CD4-positive, alpha-beta memory T cell (primary cell): ENCODE results near the gene BPIFB1. TPM values are rescaled to one million over a fixed set of nuclear protein-coding genes. Genes with fewer than 3 reads are reported as not detected.

Source experiments
- CTCF ChIA-PET: fragments of 350-600 bp; sonication (Branson Sonifier 250); formaldehyde crosslinking; loops from one replicate; lab custom pipeline; 2021; ENCODE audit warnings: inconsistent platforms; ENCODE audit not compliant: partially characterized antibody; lab: Charles Lee
- POLR2A ChIA-PET: fragments of 350-600 bp; sonication (Branson Sonifier 250); formaldehyde crosslinking; loops from one replicate; lab custom pipeline; 2021; ENCODE audit not compliant: partially characterized antibody; lab: Charles Lee
- DNase-seq, 5 donors: peaks; one replicate each; pipeline versions ENCODE4 v3.0.0 to v3.0.0-alpha.2; 2020 to 2022; ENCODE audit warnings: mixed read lengths in 1 of 5
- H3K27ac ChIP-seq: one replicate; pipeline ENCODE4 v1.7.0; 2013; ENCODE audit warnings: low read depth, low read length
- H3K27me3 ChIP-seq: 2 replicates; pipeline ENCODE4 v1.7.0; 2013; ENCODE audit warnings: mild to moderate bottlenecking, low read length, moderate library complexity; ENCODE audit not compliant: insufficient read depth
- H3K36me3 ChIP-seq: 2 replicates; pipeline ENCODE4 v1.7.0; 2013; ENCODE audit warnings: mild to moderate bottlenecking, low read length, moderate library complexity; ENCODE audit not compliant: insufficient read depth
- H3K4me1 ChIP-seq: 2 replicates; pipeline ENCODE4 v1.7.0; 2013; ENCODE audit warnings: mild to moderate bottlenecking, low read length, moderate library complexity; ENCODE audit not compliant: insufficient read depth
- H3K4me3 ChIP-seq, 2 donors: one replicate each; pipeline ENCODE4 v1.7.0; 2013; ENCODE audit warnings: low read length in 2 of 2, mild to moderate bottlenecking in 1 of 2
- H3K9me3 ChIP-seq, 2 donors: one replicate each; pipeline ENCODE4 v1.7.0; 2013; ENCODE audit warnings: low read length in 2 of 2, control low read depth in 1 of 2; ENCODE audit not compliant: control insufficient read depth in 1 of 2
- H3K27ac Mint-ChIP-seq, 7 donors: one replicate each; pipeline ENCODE4 v1.8.0; 2020 to 2021; ENCODE audit warnings: mixed read lengths in 7 of 7, mild to moderate bottlenecking in 6 of 7, inconsistent platforms in 3 of 7, moderate library complexity in 3 of 7
- H3K27me3 Mint-ChIP-seq, 2 donors: one replicate each; pipeline ENCODE4 v1.8.0; 2020 to 2021; ENCODE audit warnings: mixed read lengths in 2 of 2
- H3K36me3 Mint-ChIP-seq, 2 donors: one replicate each; pipeline ENCODE4 v1.8.0; 2020 to 2021; ENCODE audit warnings: mixed read lengths in 2 of 2, inconsistent platforms in 1 of 2, mild to moderate bottlenecking in 1 of 2
- H3K4me1 Mint-ChIP-seq, 4 donors: one replicate each; pipeline ENCODE4 v1.8.0; 2020 to 2021; ENCODE audit warnings: mixed read lengths in 4 of 4, mild to moderate bottlenecking in 1 of 4
- H3K4me3 Mint-ChIP-seq, 8 donors: one replicate each; pipeline ENCODE4 v1.8.0; 2020 to 2021; ENCODE audit warnings: mixed read lengths in 8 of 8, mild to moderate bottlenecking in 7 of 8, moderate library complexity in 6 of 8, inconsistent platforms in 3 of 8
- H3K9me3 Mint-ChIP-seq, 8 donors: one replicate each; pipeline ENCODE4 v1.8.0; 2020 to 2021; ENCODE audit warnings: mixed read lengths in 8 of 8, mild to moderate bottlenecking in 5 of 8, inconsistent platforms in 3 of 8, moderate library complexity in 1 of 8
- intact Hi-C: fragments of 100-400 bp; cut with micrococcal nuclease; formaldehyde crosslinking; loops from one replicate; pipeline ENCODE4 v1.15.1; 2023
- polyA plus RNA-seq, 2 donors: library from polyadenylated mRNA; unstranded; fragments of 300-500 nt; fragmentation: Illumina TruSeq; gene quantifications; one replicate each; pipeline ENCODE4 v1.2.3, GENCODE V29; 2021
- total RNA-seq, 2 experiments: library from RNA; stranded (reverse); gene quantifications; one replicate each; pipeline ENCODE4 v1.2.3, GENCODE V29; 2021

Gene BPIFB1
- total and polyA plus RNA-seq, 4 experiments from 2014 or later: not detected

DNA sequence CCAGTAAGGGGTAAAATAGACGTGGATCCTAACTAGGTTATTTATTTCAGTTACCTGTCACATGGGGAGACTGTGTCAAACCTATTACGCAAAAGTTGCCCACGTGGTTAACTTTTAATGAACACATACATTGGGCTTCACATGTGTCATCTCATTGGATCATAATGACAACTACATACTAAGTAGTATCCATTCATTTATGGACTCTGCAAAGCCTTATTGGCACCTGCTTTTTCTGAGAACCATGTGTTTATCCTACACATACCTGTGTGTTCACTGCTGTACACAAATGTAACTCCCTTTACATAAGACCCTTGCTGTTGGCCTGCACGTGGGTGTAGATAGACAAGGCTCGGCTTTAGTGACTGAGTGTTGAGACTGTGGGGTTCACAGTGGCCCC is 42.1 kb upstream of the BPIFB1 start:
- no peak overlapping the region for H3K4me3 Mint-ChIP-seq
- no peaks in the 10 kb centered on the region for H3K4me1 ChIP-seq
- intact Hi-C loops: no loop called here
- H3K9me3 ChIP-seq: no peaks in the 10 kb centered on the region
- POLR2A ChIA-PET: no interaction called here
- no peak overlapping the region for H3K4me3 ChIP-seq
- no peak for DNase-seq
- H3K27ac Mint-ChIP-seq: no peak overlapping the region
- peaks cover 0 to 3% (median 0%) of the 10 kb centered on the region in 8 donors for H3K9me3 Mint-ChIP-seq
- CTCF ChIA-PET: no interaction called here
- peaks cover 10 to 24% of the 10 kb centered on the region in 2 donors for H3K27me3 Mint-ChIP-seq
- H3K27ac ChIP-seq: no peak overlapping the region
- H3K36me3 Mint-ChIP-seq: no peaks in the 10 kb centered on the region
- no peaks in the 10 kb centered on the region for H3K27me3 ChIP-seq
- H3K36me3 ChIP-seq: no peaks in the 10 kb centered on the region
- no peaks in the 10 kb centered on the region for H3K4me1 Mint-ChIP-seq

DNA sequence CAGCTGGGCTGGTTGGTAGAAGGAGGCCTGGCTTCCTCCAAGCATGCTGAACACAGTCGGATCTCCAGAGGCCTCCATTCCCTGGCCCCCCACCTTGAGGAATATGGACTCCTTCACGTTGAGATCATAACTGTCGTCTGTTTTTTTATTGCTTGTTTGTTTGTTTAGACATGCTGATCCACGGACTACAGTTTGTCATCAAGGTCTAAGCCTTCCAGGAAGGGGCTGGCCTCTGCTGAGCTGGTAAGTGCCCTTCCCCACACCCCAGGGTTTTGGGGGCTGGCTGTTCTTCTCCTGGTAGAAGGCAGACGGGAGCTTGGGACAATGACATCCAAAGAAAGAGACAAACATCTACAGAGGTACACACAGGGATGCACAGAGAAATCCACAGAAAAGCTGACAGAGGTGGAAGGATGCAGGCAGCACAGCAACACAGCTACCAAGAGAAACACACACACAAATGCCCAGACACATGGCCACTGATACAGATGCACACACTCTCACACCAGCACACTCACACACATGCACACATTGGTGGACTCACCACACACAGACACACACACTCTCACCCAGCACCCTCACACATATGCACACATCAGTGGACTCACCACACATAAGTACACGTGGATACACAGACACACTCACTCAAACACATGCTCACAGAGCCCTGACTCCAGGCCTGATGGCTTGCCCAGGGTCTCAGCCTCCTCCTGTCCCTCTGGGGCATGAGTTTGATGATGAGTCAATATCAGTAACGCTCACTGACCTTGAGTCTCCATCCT is 40.5 kb upstream of the BPIFB1 start:
- H3K9me3 Mint-ChIP-seq: peaks cover 0 to 3% (median 0%) of the 10 kb centered on the region in 8 donors
- no peak for DNase-seq
- no peaks in the 10 kb centered on the region for H3K27me3 ChIP-seq
- ChIA-PET POLR2A (no interaction called here), CTCF (no interaction called here)
- H3K36me3 ChIP-seq: no peaks in the 10 kb centered on the region
- no peaks in the 10 kb centered on the region for H3K9me3 ChIP-seq
- intact Hi-C loops: no loop called here
- H3K27ac ChIP-seq: no peak overlapping the region
- no peak overlapping the region for H3K4me3 Mint-ChIP-seq
- no peaks in the 10 kb centered on the region for H3K4me1 ChIP-seq
- no peaks in the 10 kb centered on the region for H3K4me1 Mint-ChIP-seq
- H3K27me3 Mint-ChIP-seq: peaks cover 10 to 14% of the 10 kb centered on the region in 2 donors
- no peak overlapping the region for H3K27ac Mint-ChIP-seq
- no peaks in the 10 kb centered on the region for H3K36me3 Mint-ChIP-seq
- no peak overlapping the region for H3K4me3 ChIP-seq

DNA sequence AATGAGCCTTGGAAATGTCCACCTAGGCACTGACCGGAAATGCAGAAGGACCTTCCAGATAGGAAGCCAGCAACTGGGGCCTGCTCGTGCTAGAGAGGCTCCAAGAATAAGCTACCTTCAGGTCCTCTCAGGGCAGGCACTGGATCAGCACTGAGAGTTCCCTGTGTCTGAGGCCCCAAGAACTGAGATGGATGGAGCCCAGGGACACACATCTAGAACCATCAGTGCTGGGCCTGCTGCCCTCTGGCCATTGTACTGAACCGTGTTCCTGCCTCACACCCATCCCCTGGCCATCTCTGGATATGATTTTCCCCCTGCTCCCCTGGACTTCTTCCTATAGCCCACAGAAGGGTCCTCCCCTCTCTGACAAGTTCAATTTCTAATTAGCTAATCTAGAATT is 36.9 kb upstream of the BPIFB1 start:
- no peaks in the 10 kb centered on the region for H3K36me3 Mint-ChIP-seq
- POLR2A ChIA-PET: no interaction called here
- no peaks in the 10 kb centered on the region for H3K4me1 Mint-ChIP-seq

DNA sequence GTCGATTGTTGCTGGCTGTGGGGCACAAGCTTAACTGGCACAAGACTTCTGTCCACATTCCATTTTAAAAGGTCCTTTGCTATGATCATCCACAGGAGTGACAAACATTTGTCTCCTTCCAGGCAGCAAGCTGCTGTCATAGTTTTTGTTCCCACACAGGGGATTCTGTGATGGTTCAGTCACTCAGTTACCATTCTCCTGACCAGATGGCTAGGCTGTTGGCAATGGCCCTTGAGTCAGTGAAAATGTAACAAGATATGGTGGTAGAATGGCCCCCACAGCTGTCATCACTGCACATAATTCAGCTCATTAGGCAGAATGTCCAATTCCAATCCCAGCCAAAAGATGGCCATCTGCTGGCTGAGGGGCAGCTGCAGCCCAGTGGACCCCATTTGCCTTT is 33.6 kb upstream of the BPIFB1 start:
- H3K4me1 ChIP-seq: no peaks in the 10 kb centered on the region
- no peak for DNase-seq
- H3K4me3 ChIP-seq: no peak overlapping the region
- no peaks in the 10 kb centered on the region for H3K9me3 ChIP-seq
- ChIA-PET CTCF (no interaction called here), POLR2A (no interaction called here)
- Mint-ChIP-seq H3K4me3 (no peak overlapping the region), H3K9me3 (peaks cover 0 to 5% (median 0%) of the 10 kb centered on the region in 8 donors), H3K27ac (no peak overlapping the region), H3K27me3 (peaks cover 0 to 5% of the 10 kb centered on the region in 2 donors), H3K4me1 (no peaks in the 10 kb centered on the region), H3K36me3 (no peaks in the 10 kb centered on the region)
- intact Hi-C loops: no loop called here
- no peaks in the 10 kb centered on the region for H3K27me3 ChIP-seq
- H3K36me3 ChIP-seq: no peaks in the 10 kb centered on the region
- H3K27ac ChIP-seq: no peak overlapping the region

More for the DNA sequence above, 36.9 kb upstream of the BPIFB1 start:
- intact Hi-C loops: no loop called here
- no peaks in the 10 kb centered on the region for H3K9me3 ChIP-seq
- H3K27ac ChIP-seq: no peak overlapping the region
- H3K4me3 ChIP-seq: no peak overlapping the region
- no peak overlapping the region for H3K27ac Mint-ChIP-seq
- peaks cover 4 to 5% of the 10 kb centered on the region in 2 donors for H3K27me3 Mint-ChIP-seq
- CTCF ChIA-PET: no interaction called here
- no peaks in the 10 kb centered on the region for H3K36me3 ChIP-seq
- H3K4me3 Mint-ChIP-seq: no peak overlapping the region
- no peaks in the 10 kb centered on the region for H3K27me3 ChIP-seq
- H3K9me3 Mint-ChIP-seq: no peaks in the 10 kb centered on the region
- no peaks in the 10 kb centered on the region for H3K4me1 ChIP-seq
- DNase-seq: no peak

DNA sequence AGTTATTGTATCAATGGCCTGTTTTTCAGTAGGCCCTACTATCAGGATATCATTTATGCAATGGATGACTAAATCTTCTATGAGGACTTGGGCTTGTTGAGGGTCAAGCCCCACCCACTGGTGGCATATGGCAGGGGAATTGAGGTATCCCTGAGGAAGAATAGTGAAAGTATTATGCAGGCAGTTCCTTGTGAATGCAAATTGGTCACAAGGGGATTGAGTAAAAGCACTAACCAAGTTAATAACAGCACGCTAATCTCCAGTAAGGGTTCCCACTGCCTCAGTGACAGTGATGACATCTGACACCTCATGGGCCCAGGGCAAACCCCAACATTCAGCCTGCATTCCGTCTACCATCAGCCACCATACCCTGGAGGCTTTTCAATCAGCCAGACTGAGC is 32.3 kb upstream of the BPIFB1 start:
- Mint-ChIP-seq H3K36me3 (no peaks in the 10 kb centered on the region), H3K4me3 (no peak overlapping the region), H3K4me1 (no peaks in the 10 kb centered on the region), H3K27ac (no peak overlapping the region), H3K27me3 (peaks cover 2 to 5% of the 10 kb centered on the region in 2 donors), H3K9me3 (peaks cover 0 to 5% (median 1%) of the 10 kb centered on the region in 8 donors)
- Histone ChIP-seq H3K27ac (no peak overlapping the region), H3K9me3 (no peaks in the 10 kb centered on the region), H3K27me3 (no peaks in the 10 kb centered on the region), H3K36me3 (no peaks in the 10 kb centered on the region), H3K4me3 (no peak overlapping the region), H3K4me1 (no peaks in the 10 kb centered on the region)
- intact Hi-C loops: no loop called here
- ChIA-PET POLR2A (no interaction called here), CTCF (interaction anchor here (1.7 kb wide), 1 partner anchor 12 kb away, joined by 3 read pairs; no protein-coding TSS in a partner anchor)
- DNase-seq: no peak

DNA sequence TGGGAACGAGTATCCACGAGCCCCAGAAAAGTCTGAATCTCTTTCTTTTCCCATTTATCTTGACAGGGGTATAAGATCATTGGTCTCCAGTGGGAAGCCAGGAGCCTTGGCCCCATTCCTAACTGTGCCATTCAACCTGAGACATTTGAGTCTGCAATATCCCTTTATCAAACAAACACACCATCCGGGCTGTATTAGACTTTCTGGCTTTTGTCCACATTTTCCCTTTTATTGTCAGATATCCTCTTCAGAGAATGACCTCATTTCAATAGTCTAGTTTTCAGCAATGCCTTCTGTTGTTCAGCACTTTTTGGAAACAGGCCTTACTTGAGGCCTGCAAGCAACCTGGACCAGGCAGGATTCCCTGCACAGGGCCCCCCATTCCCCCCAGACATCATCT is 31.5 kb upstream of the BPIFB1 start:
- no peak for DNase-seq

DNA sequence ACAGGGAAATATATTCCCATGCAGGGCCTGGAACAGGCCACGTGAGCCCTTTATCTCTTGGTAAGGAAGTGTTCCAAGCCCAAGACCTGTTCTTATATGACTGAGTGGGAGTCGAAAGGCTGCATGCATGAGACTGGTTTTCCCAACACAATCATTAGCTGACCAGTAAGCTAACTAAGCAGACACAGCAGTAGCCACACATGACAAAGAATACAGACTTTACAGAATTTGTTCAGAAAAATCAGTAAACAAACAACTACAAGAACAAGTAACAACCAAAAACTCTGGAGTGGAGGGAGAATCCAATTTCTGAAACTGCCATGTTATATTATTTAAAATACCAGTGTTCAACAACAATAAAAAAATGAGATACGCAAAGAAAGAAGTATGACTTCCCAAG is 30.6 kb upstream of the BPIFB1 start:
- no peaks in the 10 kb centered on the region for H3K4me1 Mint-ChIP-seq
- no peak overlapping the region for H3K27ac ChIP-seq
- CTCF ChIA-PET: interaction anchor here (1.7 kb wide), 1 partner anchor 10 kb away, joined by 3 read pairs; no protein-coding TSS in a partner anchor
- H3K27ac Mint-ChIP-seq: no peak overlapping the region
- intact Hi-C loops: no loop called here
- H3K9me3 ChIP-seq: no peaks in the 10 kb centered on the region
- H3K36me3 Mint-ChIP-seq: no peaks in the 10 kb centered on the region
- no peaks in the 10 kb centered on the region for H3K27me3 ChIP-seq
- no peak overlapping the region for H3K4me3 ChIP-seq
- peaks cover 0 to 5% (median 1%) of the 10 kb centered on the region in 8 donors for H3K9me3 Mint-ChIP-seq
- no peak overlapping the region for H3K4me3 Mint-ChIP-seq
- H3K27me3 Mint-ChIP-seq: peaks cover 7 to 9% of the 10 kb centered on the region in 2 donors
- DNase-seq: no peak
- no peaks in the 10 kb centered on the region for H3K36me3 ChIP-seq
- H3K4me1 ChIP-seq: no peaks in the 10 kb centered on the region
- POLR2A ChIA-PET: no interaction called here

More for the DNA sequence above, 31.5 kb upstream of the BPIFB1 start:
- no peaks in the 10 kb centered on the region for H3K4me1 Mint-ChIP-seq
- intact Hi-C loops: no loop called here
- no peaks in the 10 kb centered on the region for H3K9me3 ChIP-seq
- peaks cover 0 to 5% (median 1%) of the 10 kb centered on the region in 8 donors for H3K9me3 Mint-ChIP-seq
- H3K27ac ChIP-seq: no peak overlapping the region
- H3K4me3 Mint-ChIP-seq: no peak overlapping the region
- ChIA-PET CTCF (interaction anchor here (1.7 kb wide), 1 partner anchor 11 kb away, joined by 3 read pairs; no protein-coding TSS in a partner anchor), POLR2A (no interaction called here)
- H3K36me3 ChIP-seq: no peaks in the 10 kb centered on the region
- H3K27ac Mint-ChIP-seq: no peak overlapping the region
- H3K36me3 Mint-ChIP-seq: no peaks in the 10 kb centered on the region
- peaks cover 2 to 5% of the 10 kb centered on the region in 2 donors for H3K27me3 Mint-ChIP-seq
- no peak overlapping the region for H3K4me3 ChIP-seq
- no peaks in the 10 kb centered on the region for H3K27me3 ChIP-seq
- no peaks in the 10 kb centered on the region for H3K4me1 ChIP-seq
